Stomach (tissue), 4 donors: ENCODE measurements around the gene CMTM7.

ENCODE experiments used
- POLR2AphosphoS5 ChIP-seq, 3 donors: sonication (generic); formaldehyde crosslinking; IDR thresholded peaks; one replicate each; pipeline ENCODE4 v1.6.1; 2016; ENCODE audit warnings: antibody characterized with exemption in 3 of 3
- TF ChIP-seq, protein P1 (sequence below), 7 experiments: fragments of 450-650 bp in 4 of 7; fragments of 200-600 bp in 3 of 7; sonication (generic) in 3 of 7; IDR thresholded peaks; one replicate each; pipeline ENCODE4 v1.5.1; 2016 to 2019; ENCODE audit warnings: antibody characterized with exemption in 7 of 7, control low read depth in 2 of 7, mild to moderate bottlenecking in 1 of 7

- TF ChIP-seq, protein P1, sequence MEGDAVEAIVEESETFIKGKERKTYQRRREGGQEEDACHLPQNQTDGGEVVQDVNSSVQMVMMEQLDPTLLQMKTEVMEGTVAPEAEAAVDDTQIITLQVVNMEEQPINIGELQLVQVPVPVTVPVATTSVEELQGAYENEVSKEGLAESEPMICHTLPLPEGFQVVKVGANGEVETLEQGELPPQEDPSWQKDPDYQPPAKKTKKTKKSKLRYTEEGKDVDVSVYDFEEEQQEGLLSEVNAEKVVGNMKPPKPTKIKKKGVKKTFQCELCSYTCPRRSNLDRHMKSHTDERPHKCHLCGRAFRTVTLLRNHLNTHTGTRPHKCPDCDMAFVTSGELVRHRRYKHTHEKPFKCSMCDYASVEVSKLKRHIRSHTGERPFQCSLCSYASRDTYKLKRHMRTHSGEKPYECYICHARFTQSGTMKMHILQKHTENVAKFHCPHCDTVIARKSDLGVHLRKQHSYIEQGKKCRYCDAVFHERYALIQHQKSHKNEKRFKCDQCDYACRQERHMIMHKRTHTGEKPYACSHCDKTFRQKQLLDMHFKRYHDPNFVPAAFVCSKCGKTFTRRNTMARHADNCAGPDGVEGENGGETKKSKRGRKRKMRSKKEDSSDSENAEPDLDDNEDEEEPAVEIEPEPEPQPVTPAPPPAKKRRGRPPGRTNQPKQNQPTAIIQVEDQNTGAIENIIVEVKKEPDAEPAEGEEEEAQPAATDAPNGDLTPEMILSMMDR (IDR thresholded peaks at IDR 0.05) = no peak
- TF ChIP-seq POLR2AphosphoS5 (IDR thresholded peaks at IDR 0.05) = no peak
These were observed 56.3 kb downstream of the CMTM7 start for GRCh38 chr3:32447865-32448400.
